SK-N-SH (cell line): ENCODE measurements around the gene IKZF2. TPM values are rescaled to one million over a fixed set of nuclear protein-coding genes. Genes with fewer than 3 reads are reported as not detected.

ENCODE experiments used
- CTCF ChIA-PET: fragments of 300-600, 350-600 bp; formaldehyde crosslinking; extraction: SDS; loops from one replicate; lab custom pipeline; 2021; lab: Yijun Ruan, JAX
- POLR2A ChIA-PET: fragments of 350-600 bp; sonication (Branson Sonifier 250); formaldehyde crosslinking; extraction: SDS; loops from one replicate; lab custom pipeline; 2020; ENCODE audit warnings: antibody characterized with exemption, inconsistent platforms; lab: Yijun Ruan, JAX
- DNase-seq: peaks from one replicate; pipeline ENCODE4 v3.0.0; 2012
- H2AFZ ChIP-seq: fragments of 200-600 bp; sonication (generic); 2 replicates; pipeline ENCODE4 v1.8.1; 2016; ENCODE audit warnings: antibody characterized with exemption, mild to moderate bottlenecking, low read depth
- H3F3A ChIP-seq: fragments of 200-600 bp; sonication (generic); replicated peaks from 2 replicates; pipeline ENCODE3; 2016; ENCODE audit warnings: antibody characterized with exemption, mild to moderate bottlenecking; ENCODE audit not compliant: insufficient read depth
- H3K27ac ChIP-seq, 2 experiments: fragments of 200-500 bp in 1 of 2; fragments of 200-600 bp in 1 of 2; sonication (Bioruptor generic) in 1 of 2; sonication (generic), shearing (Covaris generic) in 1 of 2; 2 replicates each; pipeline versions ENCODE4 v1.5.1 to v1.6.1; 2014 to 2016; ENCODE audit warnings: low read depth in 2 of 2, inconsistent platforms in 1 of 2, low read length in 1 of 2, mild to moderate bottlenecking in 1 of 2, mixed read lengths in 1 of 2
- H3K27me3 ChIP-seq: fragments of 200-600 bp; sonication (generic), shearing (Covaris generic); 2 replicates; pipeline ENCODE4 v1.6.1; 2016; ENCODE audit warnings: mixed run types; ENCODE audit not compliant: insufficient read depth
- H3K36me3 ChIP-seq, 2 experiments: fragments of 200-500 bp in 1 of 2; fragments of 200-600 bp in 1 of 2; sonication (Bioruptor generic) in 1 of 2; sonication (generic) in 1 of 2; replicated peaks in 1 of 2; 2 replicates each; pipeline versions ENCODE3 to v1.5.1; 2014 to 2016; ENCODE audit warnings: low read length in 1 of 2, mild to moderate bottlenecking in 1 of 2; ENCODE audit not compliant: insufficient read depth in 2 of 2, control insufficient read depth in 1 of 2
- H3K4me1 ChIP-seq, 2 experiments: fragments of 200-500 bp in 1 of 2; fragments of 200-600 bp in 1 of 2; sonication (Bioruptor generic) in 1 of 2; sonication (generic), shearing (Covaris generic) in 1 of 2; 2 replicates each; pipeline versions ENCODE4 v1.5.1 to v1.6.1; 2014 to 2016; ENCODE audit warnings: low read depth in 1 of 2, low read length in 1 of 2, mixed run types in 1 of 2; ENCODE audit not compliant: insufficient read depth in 2 of 2, control insufficient read depth in 1 of 2
- H3K4me2 ChIP-seq: fragments of 200-600 bp; sonication (generic), shearing (Covaris generic); 2 replicates; pipeline ENCODE4 v1.6.1; 2017; ENCODE audit warnings: mixed run types
- H3K4me3 ChIP-seq, 2 experiments: fragments of 200-500 bp in 1 of 2; fragments of 200-600 bp in 1 of 2; sonication (Bioruptor generic) in 1 of 2; sonication (generic), shearing (Covaris generic) in 1 of 2; 2 replicates each; pipeline versions ENCODE4 v1.5.1 to v1.8.1; 2014 to 2016; ENCODE audit warnings: low read depth in 2 of 2, inconsistent platforms in 1 of 2, low read length in 1 of 2, mild to moderate bottlenecking in 1 of 2, mixed read lengths in 1 of 2, moderate library complexity in 1 of 2
- H3K79me2 ChIP-seq: fragments of 200-600 bp; sonication (generic); 2 replicates; pipeline ENCODE4 v1.8.1; 2017; ENCODE audit warnings: mild to moderate bottlenecking; ENCODE audit not compliant: insufficient read depth
- H3K9ac ChIP-seq: fragments of 200-600 bp; sonication (generic); 2 replicates; pipeline ENCODE4 v1.6.1; 2017; ENCODE audit warnings: mixed run types
- H3K9me2 ChIP-seq: fragments of 200-600 bp; sonication (generic); 2 replicates; pipeline ENCODE4 v1.6.1; 2017; ENCODE audit warnings: mixed run types
- H3K9me3 ChIP-seq: fragments of 200-600 bp; sonication (generic); 2 replicates; pipeline ENCODE4 v1.6.1; 2017; ENCODE audit warnings: mixed run types, mild to moderate bottlenecking, moderate library complexity
- H4K20me1 ChIP-seq: fragments of 200-600 bp; sonication (generic); 2 replicates; pipeline ENCODE4 v1.6.1; 2017; ENCODE audit warnings: mild to moderate bottlenecking, mixed run types; ENCODE audit not compliant: insufficient read depth
- EP300 ChIP-seq, 2 experiments: IDR thresholded peaks; 2 replicates each; pipeline versions ENCODE4 v1.4.0 to v1.6.1; 2012; ENCODE audit warnings: borderline replicate concordance in 1 of 2, low read depth in 1 of 2, low read length in 1 of 2
- EZH2phosphoT487 ChIP-seq: fragments of 200-600 bp; sonication (generic); IDR thresholded peaks from 2 replicates; pipeline ENCODE4 v1.6.1; 2017; ENCODE audit warnings: low read depth, mixed run types, mild to moderate bottlenecking, antibody characterized with exemption, moderate library complexity, borderline replicate concordance
- FOXJ3 ChIP-seq: sonication (generic); formaldehyde crosslinking; IDR thresholded peaks from 2 replicates; pipeline ENCODE4 v1.5.1; 2020; ENCODE audit warnings: mild to moderate bottlenecking, missing genetic modification reagents
- GABPA ChIP-seq: IDR thresholded peaks from 2 replicates; pipeline ENCODE4 v1.4.0; 2012; ENCODE audit warnings: low read depth, mild to moderate bottlenecking
- JUND ChIP-seq: IDR thresholded peaks from 2 replicates; pipeline ENCODE4 v1.4.0; 2012
- RAD21 ChIP-seq: IDR thresholded peaks from 2 replicates; pipeline ENCODE4 v1.6.1; 2012; ENCODE audit warnings: mild to moderate bottlenecking, low read length
- REST ChIP-seq: IDR thresholded peaks from 2 replicates; pipeline ENCODE4 v1.6.1; 2012; ENCODE audit warnings: mild to moderate bottlenecking, low read depth, low read length, moderate library complexity
- SIN3A ChIP-seq: IDR thresholded peaks from 2 replicates; pipeline ENCODE4 v1.6.1; 2012; ENCODE audit warnings: low read depth, mild to moderate bottlenecking, low read length, moderate library complexity, borderline replicate concordance
- SMC3 ChIP-seq: IDR thresholded peaks from 2 replicates; pipeline ENCODE4 v1.6.1; 2012; ENCODE audit warnings: low read depth, low read length, improper control_type of control experiment
- TAF1 ChIP-seq: IDR thresholded peaks from 2 replicates; pipeline ENCODE4 v1.6.1; 2012; ENCODE audit warnings: low read depth, mild to moderate bottlenecking, low read length, moderate library complexity, borderline replicate concordance
- TEAD4 ChIP-seq: IDR thresholded peaks from 2 replicates; pipeline ENCODE4 v1.4.0; 2012; ENCODE audit warnings: mild to moderate bottlenecking, borderline replicate concordance; ENCODE audit not compliant: insufficient read depth
- WGBS: methylation state at CpG from one replicate; pipeline ENCODE4 v1.1.6; 2017; ENCODE audit warnings: low lambda C conversion rate; 5-methylcytosine and 5-hydroxymethylcytosine counted together
- polyA plus RNA-seq, 3 experiments: library from polyadenylated mRNA; depleted of rRNA; stranded (reverse); fragments of >200 nt; gene quantifications; 2 replicates each; pipeline ENCODE4 v1.2.3, GENCODE V29; 2012
- TF ChIP-seq, protein P1 (sequence below): IDR thresholded peaks from 2 replicates; pipeline ENCODE4 v1.4.0; 2012; ENCODE audit warnings: low read depth, borderline replicate concordance
- TF ChIP-seq, protein P2 (sequence below): fragments of 150-350 bp; IDR thresholded peaks from 2 replicates; pipeline ENCODE4 v1.6.1; 2017; ENCODE audit warnings: antibody characterized with exemption, low read length, low read depth, borderline replicate concordance

IKZF2 gene
- polyA plus RNA-seq, 1 of the 3 experiments (the other 2 are of a cell fraction), result 1.3 TPM

- Histone ChIP-seq H3K79me2 (no peaks in the 10 kb centered on the region), H3K27ac (no peak overlapping the region), H3K27me3 (no peaks in the 10 kb centered on the region), H3K4me3 (no peak overlapping the region), H3K9ac (no peak overlapping the region), H3K9me2 (no peaks in the 10 kb centered on the region), H3F3A (no peaks in the 10 kb centered on the region), H4K20me1 (no peaks in the 10 kb centered on the region), H3K36me3 (no peaks in the 10 kb centered on the region), H3K4me1 (peaks cover 0 to 18% of the 10 kb centered on the region in 2 experiments; a peak in 1 of 4 replicates), H3K4me2 (no peak overlapping the region), H3K9me3 (no peaks in the 10 kb centered on the region), H2AFZ (no peak overlapping the region)
- ChIA-PET POLR2A (no interaction called here), CTCF (no interaction called here)
- TF ChIP-seq JUND (no peak), EZH2phosphoT487 (no peak), SMC3 (no peak), TEAD4 (no peak), RAD21 (no peak)
- TF ChIP-seq, protein P1, sequence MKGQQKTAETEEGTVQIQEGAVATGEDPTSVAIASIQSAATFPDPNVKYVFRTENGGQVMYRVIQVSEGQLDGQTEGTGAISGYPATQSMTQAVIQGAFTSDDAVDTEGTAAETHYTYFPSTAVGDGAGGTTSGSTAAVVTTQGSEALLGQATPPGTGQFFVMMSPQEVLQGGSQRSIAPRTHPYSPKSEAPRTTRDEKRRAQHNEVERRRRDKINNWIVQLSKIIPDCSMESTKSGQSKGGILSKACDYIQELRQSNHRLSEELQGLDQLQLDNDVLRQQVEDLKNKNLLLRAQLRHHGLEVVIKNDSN, result no peak
- TF ChIP-seq, protein P2, sequence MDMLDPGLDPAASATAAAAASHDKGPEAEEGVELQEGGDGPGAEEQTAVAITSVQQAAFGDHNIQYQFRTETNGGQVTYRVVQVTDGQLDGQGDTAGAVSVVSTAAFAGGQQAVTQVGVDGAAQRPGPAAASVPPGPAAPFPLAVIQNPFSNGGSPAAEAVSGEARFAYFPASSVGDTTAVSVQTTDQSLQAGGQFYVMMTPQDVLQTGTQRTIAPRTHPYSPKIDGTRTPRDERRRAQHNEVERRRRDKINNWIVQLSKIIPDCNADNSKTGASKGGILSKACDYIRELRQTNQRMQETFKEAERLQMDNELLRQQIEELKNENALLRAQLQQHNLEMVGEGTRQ, result no peak
- WGBS, result 50% methylated on average over 1 of the region's 1 CpG
- DNase-seq, result no peak
Measured at GRCh38 chr2:213036836-213037235, 114.6 kb downstream of the IKZF2 start.

DNA sequence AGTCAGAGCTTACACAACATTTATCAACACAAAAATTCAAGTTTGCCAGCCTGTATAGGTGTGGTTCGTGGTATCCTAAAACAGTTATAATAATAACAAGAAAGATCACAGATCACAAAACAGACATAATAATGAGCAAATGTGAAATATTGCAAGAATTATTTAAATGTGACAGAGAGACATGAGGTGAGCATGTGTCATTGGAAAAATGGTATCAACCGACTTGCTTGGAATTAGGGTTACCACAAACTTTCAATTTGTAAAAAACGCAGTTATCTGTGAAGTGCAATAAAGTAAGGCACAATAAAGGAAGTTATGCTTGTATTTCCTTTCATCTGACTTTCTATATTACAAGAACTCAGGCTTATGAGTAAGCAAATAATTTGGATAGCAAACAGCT lies 116.8 kb downstream of the IKZF2 start:
- POLR2A ChIA-PET, result no interaction called here
- no peaks in the 10 kb centered on the region for H3K9me2 ChIP-seq
- no peaks in the 10 kb centered on the region for H3K27me3 ChIP-seq
- no peak for TF ChIP-seq FOXJ3
- TF ChIP-seq EZH2phosphoT487, result no peak
- no peak for TF ChIP-seq REST
- TF ChIP-seq TAF1, result no peak
- no peak for TF ChIP-seq EP300 (IDR thresholded peaks at IDR 0.05; ENCODE audit: borderline replicate concordance in 1 of 2, low read depth in 1 of 2, low read length in 1 of 2)
- TF ChIP-seq TEAD4, result no peak
- no peak for TF ChIP-seq SIN3A
- no peak for TF ChIP-seq GABPA
- no peak overlapping the region for H2AFZ ChIP-seq
- H3K4me1 ChIP-seq, result peaks cover 0 to 18% of the 10 kb centered on the region in 2 experiments; a peak in 1 of 4 replicates
- CTCF ChIA-PET, result interaction anchor here (0.9 kb wide), 1 partner anchor 11 kb away, joined by 3 read pairs; no protein-coding TSS in a partner anchor
- no peaks in the 10 kb centered on the region for H3F3A ChIP-seq
- H3K4me2 ChIP-seq, result no peak overlapping the region
- WGBS, result 73% methylated on average over 3 of the region's 3 CpGs
- no peaks in the 10 kb centered on the region for H3K79me2 ChIP-seq
- H3K36me3 ChIP-seq, result no peaks in the 10 kb centered on the region
- H3K4me3 ChIP-seq, result no peak overlapping the region
- DNase-seq, result no peak
- no peaks in the 10 kb centered on the region for H3K9me3 ChIP-seq
- H3K9ac ChIP-seq, result no peak overlapping the region
- H4K20me1 ChIP-seq, result no peaks in the 10 kb centered on the region
- H3K27ac ChIP-seq, result no peak overlapping the region
